DOHH2 (cell line): ENCODE data around the gene AEBP1.

Experiments
- H3F3A ChIP-seq: fragments of 200-600 bp; sonication (generic), shearing (Covaris generic); 2 replicates; pipeline ENCODE4 v1.6.0; 2016; ENCODE audit warnings: antibody characterized with exemption, mild to moderate bottlenecking; ENCODE audit not compliant: control insufficient read depth, insufficient read depth
- H3K27ac ChIP-seq: fragments of 200-600 bp; sonication (generic); 2 replicates; pipeline ENCODE4 v1.5.1; 2014; ENCODE audit warnings: low read depth, mild to moderate bottlenecking, low read length, moderate library complexity
- H3K27me3 ChIP-seq: fragments of 200-600 bp; sonication (generic); 2 replicates; pipeline ENCODE4 v1.6.1; 2014; ENCODE audit warnings: mild to moderate bottlenecking, low read length, mixed read lengths; ENCODE audit not compliant: control insufficient read depth
- H3K36me3 ChIP-seq: fragments of 200-600 bp; sonication (generic); 2 replicates; pipeline ENCODE4 v1.6.1; 2014; ENCODE audit warnings: mild to moderate bottlenecking, low read length, moderate library complexity, mixed read lengths; ENCODE audit not compliant: control insufficient read depth
- H3K4me1 ChIP-seq: fragments of 200-600 bp; sonication (generic); 2 replicates; pipeline ENCODE4 v1.6.1; 2014; ENCODE audit warnings: mild to moderate bottlenecking, low read length, mixed read lengths; ENCODE audit not compliant: control insufficient read depth
- H3K4me2 ChIP-seq: fragments of 200-600 bp; sonication (generic); 2 replicates; pipeline ENCODE4 v1.6.0; 2014; ENCODE audit warnings: mild to moderate bottlenecking, low read length, moderate library complexity
- H3K4me3 ChIP-seq: fragments of 200-600 bp; sonication (generic); 2 replicates; pipeline ENCODE4 v1.5.1; 2014; ENCODE audit warnings: mild to moderate bottlenecking, low read length, mixed read lengths
- H3K79me2 ChIP-seq: fragments of 200-600 bp; sonication (generic); 2 replicates; pipeline ENCODE4 v1.6.1; 2014; ENCODE audit warnings: mild to moderate bottlenecking, low read length, mixed read lengths; ENCODE audit not compliant: control insufficient read depth
- H3K9me2 ChIP-seq: fragments of 200-600 bp; sonication (generic); replicated peaks from 2 replicates; pipeline ENCODE4 v1.6.1; 2014; ENCODE audit warnings: mild to moderate bottlenecking, low read length, mixed read lengths; ENCODE audit not compliant: control insufficient read depth
- H3K9me3 ChIP-seq: fragments of 200-600 bp; sonication (generic); 2 replicates; pipeline ENCODE4 v1.6.1; 2014; ENCODE audit warnings: antibody characterized with exemption, low read length, mixed read lengths; ENCODE audit not compliant: control insufficient read depth, insufficient read depth
- H4K20me1 ChIP-seq: fragments of 200-600 bp; sonication (generic); 2 replicates; pipeline ENCODE4 v1.6.0; 2014; ENCODE audit warnings: low read depth, mild to moderate bottlenecking, antibody characterized with exemption, low read length, moderate library complexity; ENCODE audit not compliant: control insufficient read depth, insufficient read depth
- CTCF ChIP-seq: fragments of 200-600 bp; sonication (generic); IDR thresholded peaks from one replicate; pipeline ENCODE4 v1.5.1; 2014; ENCODE audit warnings: antibody characterized with exemption, mild to moderate bottlenecking, low read depth, low read length; ENCODE audit not compliant: poor library complexity, severe bottlenecking
- EZH2phosphoT487 ChIP-seq: fragments of 200-600 bp; sonication (generic); IDR thresholded peaks from 2 replicates; pipeline ENCODE4 v1.6.1; 2017; ENCODE audit warnings: borderline replicate concordance, mild to moderate bottlenecking, antibody characterized with exemption, low read length, moderate library complexity, mixed read lengths

AEBP1 gene

GRCh38 chr7:44140341-44140740 is 36.2 kb downstream of the AEBP1 start:
- TF ChIP-seq EZH2phosphoT487 (no peak), CTCF (no peak)
- no peak overlapping the region for H3K4me2 ChIP-seq
- no peaks in the 10 kb centered on the region for H3K36me3 ChIP-seq
- H3K27ac ChIP-seq, result no peak overlapping the region
- no peaks in the 10 kb centered on the region for H3K79me2 ChIP-seq
- no peaks in the 10 kb centered on the region for H3K4me1 ChIP-seq
- no peaks in the 10 kb centered on the region for H3K27me3 ChIP-seq
- no peaks in the 10 kb centered on the region for H3K9me3 ChIP-seq
- H3F3A ChIP-seq, result peaks cover 4% of the 10 kb centered on the region
- H3K9me2 ChIP-seq, result no peaks in the 10 kb centered on the region
- no peak overlapping the region for H3K4me3 ChIP-seq
- no peaks in the 10 kb centered on the region for H4K20me1 ChIP-seq

GRCh38 chr7:44141221-44141850 is 37.2 kb downstream of the AEBP1 start, which contains the start of gene MYL7:
MYL7 (minus strand) TSS chr7:44141332; CDS start chr7:44141305, 27 bp downstream.
- Histone ChIP-seq H4K20me1 (no peaks in the 10 kb centered on the region), H3K4me3 (no peak within 1 kb of the TSS), H3K4me2 (no peak within 1 kb of the TSS), H3K36me3 (no peaks in the 10 kb centered on the region), H3K4me1 (no peaks in the 10 kb centered on the region), H3F3A (peaks cover 4% of the 10 kb centered on the region), H3K27ac (no peak within 1 kb of the TSS), H3K79me2 (no peaks in the 10 kb centered on the region), H3K27me3 (no peaks in the 10 kb centered on the region), H3K9me2 (no peaks in the 10 kb centered on the region), H3K9me3 (no peaks in the 10 kb centered on the region)
- TF ChIP-seq EZH2phosphoT487, result no peak
- no peak for TF ChIP-seq CTCF

- Histone ChIP-seq H3F3A (peaks cover 4% of the 10 kb centered on the region), H3K27me3 (no peaks in the 10 kb centered on the region), H3K4me3 (no peak overlapping the region), H4K20me1 (no peaks in the 10 kb centered on the region), H3K4me2 (no peak overlapping the region), H3K9me3 (no peaks in the 10 kb centered on the region), H3K79me2 (no peaks in the 10 kb centered on the region), H3K36me3 (no peaks in the 10 kb centered on the region), H3K9me2 (no peaks in the 10 kb centered on the region), H3K27ac (no peak overlapping the region), H3K4me1 (no peaks in the 10 kb centered on the region)
- TF ChIP-seq EZH2phosphoT487, result no peak
- TF ChIP-seq CTCF, result no peak
Observed at GRCh38 chr7:44142028-44142427, 37.9 kb downstream of the AEBP1 start.
